KOPT-K1 (cell line): Measurements from ENCODE around the gene TAF1.
"Not testable (repeated sequence)": the region's sequence is repeated elsewhere in the genome, so short reads cannot be mapped to it uniquely, and the experiment has no call there.

ENCODE experiments used
- H3K27ac ChIP-seq: fragments of 200-600 bp; sonication (generic); 2 replicates; pipeline ENCODE4 v1.5.1; 2016; ENCODE audit warnings: antibody characterized with exemption, mild to moderate bottlenecking, low read depth, low read length; ENCODE audit not compliant: poor library complexity, severe bottlenecking
- H3K36me3 ChIP-seq: fragments of 200-600 bp; sonication (generic); 2 replicates; pipeline ENCODE4 v1.5.1; 2017; ENCODE audit warnings: antibody characterized with exemption, mild to moderate bottlenecking, low read length, moderate library complexity; ENCODE audit not compliant: insufficient read depth
- H3K9me3 ChIP-seq: fragments of 200-600 bp; sonication (generic); 2 replicates; pipeline ENCODE4 v1.5.1; 2017; ENCODE audit warnings: antibody characterized with exemption, low read length, mild to moderate bottlenecking; ENCODE audit not compliant: insufficient read depth, poor library complexity, severe bottlenecking

Gene TAF1

DNA sequence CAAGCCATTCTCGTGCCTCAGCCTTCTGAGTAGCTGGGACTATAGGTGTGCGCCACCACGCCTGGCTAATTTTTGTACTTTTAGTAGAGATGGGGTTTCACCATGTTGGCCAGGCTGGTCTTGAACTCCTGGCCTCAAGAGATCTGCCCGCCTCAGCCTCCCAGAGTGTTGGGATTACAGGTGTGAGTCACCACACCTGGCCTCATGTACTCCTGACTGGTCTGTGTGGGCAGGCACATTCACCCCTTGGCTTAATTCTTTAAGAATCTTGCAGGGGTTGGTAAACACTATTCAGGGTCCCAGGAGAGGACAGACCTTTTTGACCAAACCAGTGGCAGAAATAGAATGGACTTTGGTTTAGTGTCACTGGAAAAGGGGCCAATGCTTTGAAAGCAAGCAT, 25.6 kb downstream of the TAF1 start:
- H3K27ac ChIP-seq, H3K9me3 ChIP-seq: not testable (repeated sequence)
- peaks cover 98% of the 10 kb centered on the region for H3K36me3 ChIP-seq

DNA sequence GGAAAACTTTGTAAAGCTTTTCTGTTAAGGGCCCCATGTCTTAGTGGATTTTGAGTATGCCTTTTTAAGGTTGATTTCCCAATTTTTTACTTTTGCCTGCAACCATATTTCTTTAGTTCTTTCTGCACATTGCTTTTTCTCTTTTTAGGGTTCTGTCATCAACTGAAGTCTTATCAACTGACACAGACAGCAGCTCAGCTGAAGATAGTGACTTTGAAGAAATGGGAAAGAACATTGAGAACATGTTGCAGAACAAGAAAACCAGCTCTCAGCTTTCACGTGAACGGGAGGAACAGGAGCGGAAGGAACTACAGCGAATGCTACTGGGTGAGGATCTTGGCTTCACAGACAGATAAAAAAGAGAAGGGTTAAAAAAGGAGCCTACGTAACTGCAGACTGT, 27.8 kb downstream of the TAF1 start:
- H3K36me3 ChIP-seq = peaks cover 100% of the 10 kb centered on the region
- no peak overlapping the region for H3K27ac ChIP-seq
- H3K9me3 ChIP-seq = no peaks in the 10 kb centered on the region

DNA sequence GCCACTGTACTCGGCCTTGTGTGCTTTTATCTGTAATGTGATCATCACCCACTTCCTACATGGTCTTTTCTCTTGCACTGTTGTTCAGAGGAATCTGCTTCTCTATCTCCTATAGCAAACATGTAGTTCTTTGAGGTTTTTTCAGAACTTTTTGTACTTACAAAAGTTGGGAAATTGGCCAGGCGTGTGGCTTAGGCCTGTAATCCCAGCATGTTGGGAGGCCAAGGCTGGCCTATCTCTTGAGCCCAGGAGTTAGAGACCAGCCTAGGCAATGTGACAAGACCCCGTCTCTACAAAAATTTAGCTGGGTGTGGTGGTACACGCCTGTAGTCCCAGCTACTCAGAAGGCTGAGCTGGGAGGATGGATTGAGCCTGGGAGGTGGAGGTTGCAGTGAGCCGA, 30.4 kb downstream of the TAF1 start:
- no peaks in the 10 kb centered on the region for H3K9me3 ChIP-seq
- H3K27ac ChIP-seq = no peak overlapping the region
- H3K36me3 ChIP-seq = peaks cover 92% of the 10 kb centered on the region

DNA sequence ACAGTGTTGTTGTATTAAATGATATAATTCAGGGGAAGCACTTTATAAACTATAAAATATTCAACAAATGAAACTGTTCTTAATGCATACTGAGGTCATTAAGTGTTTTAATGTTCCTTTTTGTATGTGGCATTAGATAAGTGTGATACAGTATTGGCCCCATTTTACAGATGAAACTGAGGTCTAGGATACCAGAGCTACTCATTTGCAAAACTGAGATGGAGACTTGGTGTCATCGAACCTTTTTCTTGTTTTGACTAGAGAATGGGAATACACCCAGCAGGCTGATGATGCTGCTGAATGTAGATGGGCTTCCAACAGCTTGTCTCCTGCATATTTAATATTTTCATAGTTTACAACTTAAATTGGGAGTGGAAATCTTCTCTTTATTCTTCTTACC, 34.6 kb downstream of the TAF1 start:
- Histone ChIP-seq H3K27ac (no peak overlapping the region), H3K36me3 (peaks cover 91% of the 10 kb centered on the region), H3K9me3 (no peaks in the 10 kb centered on the region)

DNA sequence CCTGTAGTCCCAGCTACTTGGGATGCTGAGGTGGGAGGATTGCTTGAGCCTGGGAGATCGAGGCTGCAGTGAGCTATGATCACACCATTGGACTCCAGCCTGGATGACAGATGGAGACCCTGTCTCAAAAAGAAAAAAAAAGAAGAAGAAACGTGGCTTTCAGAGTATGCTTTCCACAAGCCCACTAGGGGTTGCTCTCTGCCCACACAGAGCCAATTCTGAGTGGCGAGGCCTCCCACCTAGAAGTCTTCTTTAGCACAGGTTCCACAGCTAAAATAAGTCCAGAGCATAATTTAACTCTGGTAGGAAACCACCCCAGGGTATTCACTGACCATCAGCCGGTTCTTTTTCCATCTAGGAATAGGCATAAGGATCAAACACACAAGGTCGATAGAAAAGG, 50.1 kb downstream of the TAF1 start:
- H3K36me3 ChIP-seq = peaks cover 64% of the 10 kb centered on the region
- not testable (repeated sequence) for H3K27ac ChIP-seq, H3K9me3 ChIP-seq

DNA sequence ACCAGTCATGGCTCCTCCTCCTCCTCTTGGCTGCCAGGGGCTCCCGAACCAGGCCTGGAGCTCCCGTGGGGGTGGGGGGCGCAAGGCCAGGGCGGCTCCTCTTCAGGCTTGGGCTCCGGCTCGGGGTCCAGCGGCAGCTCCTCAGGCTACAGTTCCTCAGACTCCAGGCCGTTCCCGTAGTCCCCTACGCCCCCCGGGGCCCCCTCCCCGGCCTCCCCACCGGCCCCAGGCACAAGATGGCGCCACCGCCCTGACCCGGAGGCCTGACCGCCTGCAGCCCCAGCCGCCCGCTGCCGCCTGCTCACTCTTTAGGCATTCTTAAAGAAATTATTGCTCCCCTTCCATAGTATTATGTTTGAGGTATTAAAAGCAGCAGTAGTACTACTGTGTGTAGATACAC, 54.5 kb downstream of the TAF1 start:
- Histone ChIP-seq H3K27ac (no peak overlapping the region), H3K9me3 (no peaks in the 10 kb centered on the region), H3K36me3 (peaks cover 79% of the 10 kb centered on the region)

DNA sequence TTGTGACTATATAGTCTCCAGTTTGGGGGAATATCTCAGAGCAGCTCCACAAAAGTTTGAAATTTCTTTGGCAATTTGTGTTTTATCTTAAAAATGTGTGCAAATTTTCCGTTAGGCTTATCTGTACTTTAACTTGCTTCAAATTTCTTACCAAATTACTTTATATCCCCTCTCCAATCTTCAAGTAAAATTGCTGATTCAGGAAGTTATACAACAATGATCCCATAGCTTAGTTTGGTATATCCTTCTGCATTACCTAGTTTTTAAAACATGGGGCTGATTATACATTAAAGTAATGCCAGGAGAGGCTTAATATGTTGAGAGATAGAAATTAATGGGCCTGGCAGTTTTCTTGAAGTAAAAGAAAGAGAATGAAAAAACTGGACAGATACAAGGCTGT, 66.6 kb downstream of the TAF1 start:
- no peak overlapping the region for H3K27ac ChIP-seq
- peaks cover 60% of the 10 kb centered on the region for H3K36me3 ChIP-seq
- H3K9me3 ChIP-seq = no peaks in the 10 kb centered on the region

DNA sequence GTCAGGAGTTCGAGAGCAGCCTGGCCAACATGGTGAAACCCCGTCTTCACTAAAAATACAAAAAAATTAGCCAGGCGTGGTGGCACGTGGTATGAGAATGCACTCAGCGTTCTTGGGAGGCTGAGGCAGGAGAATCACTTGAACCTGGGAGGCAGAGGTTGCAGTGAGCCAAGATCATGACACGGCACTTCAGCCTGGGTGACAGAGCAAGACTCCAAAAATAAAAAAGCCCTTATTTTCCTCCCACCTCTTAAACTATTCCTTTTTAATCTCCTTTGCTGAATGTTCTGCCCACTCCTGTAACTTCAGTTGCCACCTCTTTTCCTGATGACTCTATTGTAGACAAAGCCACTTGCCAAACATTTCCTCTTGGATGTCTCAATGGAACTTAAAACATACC, 72.6 kb downstream of the TAF1 start:
- Histone ChIP-seq H3K36me3 (peaks cover 46% of the 10 kb centered on the region), H3K27ac (no peak overlapping the region), H3K9me3 (no peaks in the 10 kb centered on the region)

DNA sequence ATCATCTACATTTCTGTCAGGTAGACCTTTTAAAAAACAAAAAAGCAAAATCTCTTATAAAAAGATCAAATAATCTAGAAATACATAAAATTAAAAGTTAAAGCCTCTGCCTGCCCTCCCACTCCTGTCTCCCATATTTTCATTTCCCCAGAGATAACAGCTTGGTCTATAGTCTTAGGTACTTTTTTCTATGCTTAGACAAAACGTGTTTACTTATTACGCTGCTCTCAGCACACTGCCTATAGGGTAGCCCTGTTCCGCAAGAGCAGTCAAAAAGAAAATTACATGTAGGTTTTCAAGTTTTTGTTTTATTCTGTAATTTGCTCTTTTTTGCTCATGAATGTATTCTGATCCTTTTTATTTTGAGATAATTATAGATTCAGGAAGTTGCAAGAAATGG, 73.3 kb downstream of the TAF1 start:
- Histone ChIP-seq H3K36me3 (peaks cover 49% of the 10 kb centered on the region), H3K9me3 (no peaks in the 10 kb centered on the region), H3K27ac (no peak overlapping the region)

DNA sequence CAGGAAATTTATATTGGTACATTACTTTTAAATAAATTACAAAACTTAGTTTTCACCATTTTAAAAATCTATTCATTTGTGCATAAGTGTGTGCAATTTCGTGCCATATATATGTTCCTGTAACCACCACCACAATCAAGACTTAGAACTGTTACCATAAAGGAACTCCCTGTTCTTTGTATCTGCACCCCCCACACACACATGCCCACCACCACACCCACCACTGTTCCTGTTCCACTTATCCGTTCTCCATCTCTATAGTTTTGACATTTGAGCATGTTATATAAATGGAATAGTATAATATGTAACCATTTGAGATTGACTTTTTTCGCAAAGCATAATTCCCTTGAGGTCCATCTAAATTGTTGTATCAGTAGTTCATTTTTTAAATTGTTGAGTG, 73.7 kb downstream of the TAF1 start:
- no peaks in the 10 kb centered on the region for H3K9me3 ChIP-seq
- H3K27ac ChIP-seq = no peak overlapping the region
- H3K36me3 ChIP-seq = peaks cover 48% of the 10 kb centered on the region

DNA sequence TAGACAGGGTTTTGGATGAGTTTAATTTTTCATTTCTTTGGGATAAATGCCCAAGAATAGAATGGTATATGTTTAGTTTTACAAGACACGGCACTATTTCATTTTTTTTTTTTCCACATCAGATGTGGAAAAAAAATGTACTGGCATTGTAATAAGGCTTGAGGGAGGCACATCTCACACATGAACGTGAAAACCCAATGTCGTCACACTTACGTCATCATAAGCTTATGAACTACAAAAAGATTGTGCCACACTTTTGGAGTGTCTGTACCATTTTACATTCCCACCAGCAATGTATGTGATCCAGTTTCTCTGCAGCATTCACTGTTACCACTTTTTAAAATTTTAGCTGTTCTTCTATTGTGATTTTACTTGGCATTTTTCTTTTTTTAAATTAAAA, 74.2 kb downstream of the TAF1 start:
- H3K27ac ChIP-seq = no peak overlapping the region
- H3K9me3 ChIP-seq = no peaks in the 10 kb centered on the region
- H3K36me3 ChIP-seq = peaks cover 48% of the 10 kb centered on the region

DNA sequence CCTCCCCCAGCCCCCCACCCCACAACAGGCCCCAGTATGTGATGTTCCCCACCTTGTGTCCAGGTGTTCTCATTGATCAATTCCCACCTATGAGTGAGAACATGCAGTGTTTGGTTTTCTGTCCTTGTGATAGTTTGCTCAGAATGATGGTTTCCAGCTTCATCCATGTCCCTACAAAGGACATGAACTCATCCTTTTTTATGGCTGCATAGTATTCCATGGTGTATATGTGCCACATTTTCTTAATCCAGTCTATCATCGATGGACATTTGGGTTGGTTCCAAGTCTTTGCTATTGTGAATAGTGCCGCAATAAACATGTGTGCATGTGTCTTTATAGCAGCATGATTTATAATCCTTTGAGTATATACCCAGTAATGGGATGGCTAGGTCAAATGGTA, 75.7 kb downstream of the TAF1 start:
- H3K36me3 ChIP-seq = peaks cover 56% of the 10 kb centered on the region
- H3K27ac ChIP-seq, H3K9me3 ChIP-seq: not testable (repeated sequence)

DNA sequence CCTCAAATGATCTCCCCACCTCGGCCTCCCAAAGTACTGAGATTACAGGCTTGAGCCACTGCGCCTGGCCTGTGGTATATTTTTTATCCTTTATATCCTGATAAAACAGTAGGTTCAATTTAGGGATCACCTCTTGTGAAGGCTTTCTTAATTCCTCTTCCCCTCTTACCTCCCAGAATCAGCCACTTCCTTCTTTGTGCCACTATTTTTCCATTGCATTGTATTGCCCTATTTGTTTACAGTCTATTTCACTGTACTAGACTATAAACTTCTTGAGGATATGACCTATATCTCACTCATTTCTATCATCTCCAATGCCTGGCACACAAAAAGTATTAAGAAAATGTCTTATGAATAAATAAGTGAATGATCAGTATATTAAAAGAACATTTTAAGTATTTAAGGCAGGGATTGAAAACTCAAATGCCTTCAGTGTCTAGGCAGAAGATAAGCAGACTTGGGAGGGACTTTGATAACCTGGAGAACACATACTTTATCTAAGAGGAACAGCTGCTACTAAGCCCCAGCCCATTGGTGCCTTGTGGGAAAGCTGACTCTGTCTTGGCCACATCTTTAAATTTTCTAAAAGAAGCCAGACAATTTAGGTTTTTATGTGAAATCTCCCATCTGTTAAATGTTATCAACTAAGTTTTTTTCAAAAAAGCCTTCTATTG, 84.4 kb downstream of the TAF1 start:
- Histone ChIP-seq H3K9me3 (no peaks in the 10 kb centered on the region), H3K27ac (no peak overlapping the region), H3K36me3 (peaks cover 61% of the 10 kb centered on the region)

DNA sequence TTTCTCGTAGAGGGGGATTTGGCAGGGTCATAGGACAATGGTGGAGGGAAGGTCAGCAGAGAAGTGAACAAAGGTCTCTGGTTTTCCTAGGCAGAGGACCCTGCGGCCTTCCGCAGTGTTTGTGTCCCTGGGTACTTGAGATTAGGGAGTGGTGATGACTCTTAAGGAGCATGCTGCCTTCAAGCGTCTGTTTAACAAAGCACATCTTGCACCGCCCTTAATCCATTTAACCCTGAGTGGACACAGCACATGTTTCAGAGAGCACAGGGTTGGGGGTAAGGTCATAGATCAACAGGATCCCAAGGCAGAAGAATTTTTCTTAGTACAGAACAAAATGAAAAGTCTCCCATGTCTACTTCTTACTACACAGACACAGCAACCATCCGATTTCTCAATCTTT, 85.4 kb downstream of the TAF1 start:
- H3K27ac ChIP-seq = not testable (repeated sequence)
- H3K36me3 ChIP-seq = peaks cover 63% of the 10 kb centered on the region

DNA sequence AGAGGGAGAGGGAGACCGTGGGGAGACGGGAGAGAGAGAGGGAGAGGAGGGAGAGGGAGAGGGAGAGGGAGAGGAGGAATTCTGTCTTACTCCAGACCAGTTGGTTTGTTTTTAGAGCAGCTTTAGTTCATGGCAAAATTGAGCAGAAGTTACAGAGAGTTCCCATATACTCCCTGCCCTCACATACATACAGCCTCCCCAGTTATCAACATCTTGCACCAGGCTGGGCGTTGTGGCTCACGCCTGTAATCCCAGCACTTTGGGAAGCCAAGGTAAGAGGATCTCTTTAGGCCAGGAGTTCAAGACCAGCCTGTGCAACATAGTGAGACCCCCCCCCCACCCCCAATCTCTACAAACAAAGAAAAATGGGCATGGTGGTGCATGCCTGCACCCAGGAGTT, 86.9 kb downstream of the TAF1 start:
- Histone ChIP-seq H3K27ac (no peak overlapping the region), H3K36me3 (peaks cover 73% of the 10 kb centered on the region), H3K9me3 (no peaks in the 10 kb centered on the region)

More for the DNA sequence above, 85.4 kb downstream of the TAF1 start:
- H3K9me3 ChIP-seq = not testable (repeated sequence)

DNA sequence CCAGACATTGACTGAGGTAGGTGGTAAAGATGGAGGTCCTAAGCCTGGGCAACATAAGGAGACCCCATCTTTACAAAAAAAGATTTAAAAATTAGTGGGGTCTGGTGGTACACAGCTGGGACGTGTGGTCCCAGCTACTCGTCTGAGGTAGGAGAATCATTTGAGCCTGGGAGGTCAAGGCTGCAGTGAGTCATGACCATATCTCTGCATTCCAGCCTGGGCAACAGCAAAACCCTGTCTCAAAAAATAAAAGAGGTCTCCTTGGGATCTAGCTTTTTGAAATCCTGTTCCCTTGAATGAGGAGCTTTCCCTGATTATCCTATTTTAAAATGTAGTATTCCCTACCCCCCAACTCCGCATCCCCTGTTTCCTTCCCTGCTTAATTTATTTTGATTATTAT, 88.1 kb downstream of the TAF1 start:
- Histone ChIP-seq H3K36me3 (peaks cover 76% of the 10 kb centered on the region), H3K9me3 (no peaks in the 10 kb centered on the region), H3K27ac (no peak overlapping the region)
